OCI-LY1 (cell line): ENCODE measurements around the gene FOXP3.

Experiments
- H2AFZ ChIP-seq: fragments of 200-600 bp; sonication (generic), shearing (Covaris generic); 2 replicates; pipeline ENCODE4 v1.6.0; 2014; ENCODE audit warnings: antibody characterized with exemption, mild to moderate bottlenecking, low read length
- H3F3A ChIP-seq: fragments of 200-600 bp; sonication (generic), shearing (Covaris generic); 2 replicates; pipeline ENCODE4 v1.6.0; 2014; ENCODE audit warnings: mild to moderate bottlenecking, antibody characterized with exemption, low read length, moderate library complexity; ENCODE audit not compliant: insufficient read depth
- H3K27ac ChIP-seq: fragments of 200-600 bp; sonication (generic); 2 replicates; pipeline ENCODE4 v1.5.1; 2014; ENCODE audit warnings: low read length, mixed run types, mild to moderate bottlenecking, low read depth; ENCODE audit not compliant: poor library complexity, severe bottlenecking
- H3K27me3 ChIP-seq: fragments of 200-600 bp; sonication (generic); 2 replicates; pipeline ENCODE4 v1.6.0; 2014; ENCODE audit warnings: antibody characterized with exemption, mild to moderate bottlenecking, low read length, moderate library complexity; ENCODE audit not compliant: insufficient read depth
- H3K36me3 ChIP-seq: fragments of 200-600 bp; sonication (generic); 2 replicates; pipeline ENCODE4 v1.6.1; 2014; ENCODE audit warnings: mild to moderate bottlenecking, antibody characterized with exemption, low read length, moderate library complexity, mixed read lengths; ENCODE audit not compliant: insufficient read depth
- H3K4me1 ChIP-seq: fragments of 200-600 bp; sonication (generic); 2 replicates; pipeline ENCODE4 v1.5.1; 2014; ENCODE audit warnings: mild to moderate bottlenecking, low read length, moderate library complexity; ENCODE audit not compliant: insufficient read depth, severe bottlenecking
- H3K4me2 ChIP-seq: fragments of 200-600 bp; sonication (generic), shearing (Covaris generic); 2 replicates; pipeline ENCODE4 v1.6.1; 2014; ENCODE audit warnings: low read length
- H3K4me3 ChIP-seq: fragments of 200-600 bp; sonication (generic); 2 replicates; pipeline ENCODE4 v1.5.1; 2014; ENCODE audit warnings: low read length, low read depth, mild to moderate bottlenecking, mixed read lengths; ENCODE audit not compliant: poor library complexity, severe bottlenecking
- H3K79me2 ChIP-seq: fragments of 200-600 bp; shearing (Covaris generic); 2 replicates; pipeline ENCODE4 v1.6.1; 2016; ENCODE audit warnings: mixed run types, low read length, mixed read lengths; ENCODE audit not compliant: insufficient read depth
- H3K9ac ChIP-seq: fragments of 200-600 bp; sonication (generic), shearing (Covaris generic); 2 replicates; pipeline ENCODE4 v1.6.1; 2014; ENCODE audit warnings: mild to moderate bottlenecking, low read length, mixed read lengths
- H3K9me2 ChIP-seq: fragments of 200-600 bp; sonication (generic), shearing (Covaris generic); 2 replicates; pipeline ENCODE4 v1.6.1; 2014; ENCODE audit warnings: low read depth, mild to moderate bottlenecking, low read length, mixed read lengths
- H3K9me3 ChIP-seq: fragments of 200-600 bp; shearing (Covaris generic); 2 replicates; pipeline ENCODE4 v1.6.1; 2014; ENCODE audit warnings: low read length, mixed read lengths
- H4K20me1 ChIP-seq: fragments of 200-600 bp; sonication (generic), shearing (Covaris generic); 2 replicates; pipeline ENCODE4 v1.6.0; 2016; ENCODE audit warnings: mild to moderate bottlenecking, low read length; ENCODE audit not compliant: insufficient read depth
- EZH2 ChIP-seq: fragments of 200-600 bp; sonication (generic), shearing (Covaris generic); IDR thresholded peaks from 2 replicates; pipeline ENCODE4 v1.8.0; 2017; ENCODE audit warnings: borderline replicate concordance, mixed run types, mild to moderate bottlenecking, antibody characterized with exemption, low read length, moderate library complexity, mixed read lengths
- TF ChIP-seq, protein P1 (sequence below): fragments of 200-600 bp; sonication (generic), shearing (Covaris generic); IDR thresholded peaks from 2 replicates; pipeline ENCODE4 v1.5.1; 2017; ENCODE audit warnings: mild to moderate bottlenecking, antibody characterized with exemption, low read length, moderate library complexity, mixed read lengths

FOXP3 gene

DNA sequence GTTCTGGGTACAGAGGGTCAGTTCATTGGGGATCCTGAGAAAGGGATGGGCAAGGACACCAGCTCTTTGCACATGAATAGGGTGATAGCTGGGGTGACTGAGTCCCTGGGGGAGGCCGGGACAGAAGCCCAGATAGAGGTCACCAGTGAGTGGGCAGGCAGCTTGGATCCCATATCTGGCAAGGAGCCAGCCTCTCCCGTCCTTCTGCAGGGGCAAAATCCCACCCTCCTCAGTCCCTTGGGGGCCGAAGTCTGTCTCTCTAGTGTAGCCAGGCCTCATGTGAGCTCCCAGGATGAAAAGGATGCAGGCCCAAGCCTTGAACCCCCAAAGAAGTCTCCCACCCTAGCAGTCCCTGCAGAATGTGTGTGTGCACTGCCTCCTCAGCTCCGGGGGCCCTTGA, 22.1 kb upstream of the FOXP3 start:
- Histone ChIP-seq H3K4me1 (no peaks in the 10 kb centered on the region), H3K79me2 (no peaks in the 10 kb centered on the region), H3K27ac (no peak overlapping the region), H3K4me2 (no peak overlapping the region), H3K9me2 (no peaks in the 10 kb centered on the region), H2AFZ (no peak overlapping the region), H3F3A (no peaks in the 10 kb centered on the region), H3K36me3 (no peaks in the 10 kb centered on the region; the same call in 1 of the 2 replicates), H3K4me3 (no peak overlapping the region), H3K9ac (no peak overlapping the region), H4K20me1 (no peaks in the 10 kb centered on the region), H3K27me3 (no peaks in the 10 kb centered on the region), H3K9me3 (no peaks in the 10 kb centered on the region)
- TF ChIP-seq EZH2: no peak
- TF ChIP-seq, protein P1, sequence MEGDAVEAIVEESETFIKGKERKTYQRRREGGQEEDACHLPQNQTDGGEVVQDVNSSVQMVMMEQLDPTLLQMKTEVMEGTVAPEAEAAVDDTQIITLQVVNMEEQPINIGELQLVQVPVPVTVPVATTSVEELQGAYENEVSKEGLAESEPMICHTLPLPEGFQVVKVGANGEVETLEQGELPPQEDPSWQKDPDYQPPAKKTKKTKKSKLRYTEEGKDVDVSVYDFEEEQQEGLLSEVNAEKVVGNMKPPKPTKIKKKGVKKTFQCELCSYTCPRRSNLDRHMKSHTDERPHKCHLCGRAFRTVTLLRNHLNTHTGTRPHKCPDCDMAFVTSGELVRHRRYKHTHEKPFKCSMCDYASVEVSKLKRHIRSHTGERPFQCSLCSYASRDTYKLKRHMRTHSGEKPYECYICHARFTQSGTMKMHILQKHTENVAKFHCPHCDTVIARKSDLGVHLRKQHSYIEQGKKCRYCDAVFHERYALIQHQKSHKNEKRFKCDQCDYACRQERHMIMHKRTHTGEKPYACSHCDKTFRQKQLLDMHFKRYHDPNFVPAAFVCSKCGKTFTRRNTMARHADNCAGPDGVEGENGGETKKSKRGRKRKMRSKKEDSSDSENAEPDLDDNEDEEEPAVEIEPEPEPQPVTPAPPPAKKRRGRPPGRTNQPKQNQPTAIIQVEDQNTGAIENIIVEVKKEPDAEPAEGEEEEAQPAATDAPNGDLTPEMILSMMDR: no peak

GRCh38 chrX:49286136-49286535, 21.6 kb upstream of the FOXP3 start:
- no peaks in the 10 kb centered on the region for H4K20me1 ChIP-seq
- no peak overlapping the region for H3K27ac ChIP-seq
- H3K4me1 ChIP-seq: no peaks in the 10 kb centered on the region
- no peaks in the 10 kb centered on the region; the same call in 1 of the 2 replicates for H3K36me3 ChIP-seq
- H3K4me3 ChIP-seq: no peak overlapping the region
- TF ChIP-seq, protein P1: no peak
- no peak for TF ChIP-seq EZH2
- H3K79me2 ChIP-seq: no peaks in the 10 kb centered on the region
- no peaks in the 10 kb centered on the region for H3K9me3 ChIP-seq
- H3K4me2 ChIP-seq: no peak overlapping the region
- H3F3A ChIP-seq: no peaks in the 10 kb centered on the region
- H3K27me3 ChIP-seq: no peaks in the 10 kb centered on the region
- H3K9me2 ChIP-seq: no peaks in the 10 kb centered on the region
- no peak overlapping the region for H2AFZ ChIP-seq
- H3K9ac ChIP-seq: no peak overlapping the region

GRCh38 chrX:49284212-49284611, 19.7 kb upstream of the FOXP3 start:
- Histone ChIP-seq H4K20me1 (no peaks in the 10 kb centered on the region), H3K4me2 (no peak overlapping the region), H3K4me3 (no peak overlapping the region), H3K79me2 (no peaks in the 10 kb centered on the region), H3K27ac (no peak overlapping the region), H3K36me3 (no peaks in the 10 kb centered on the region; the same call in 1 of the 2 replicates), H3K9me2 (no peaks in the 10 kb centered on the region), H3F3A (no peaks in the 10 kb centered on the region), H3K4me1 (no peaks in the 10 kb centered on the region), H3K27me3 (no peaks in the 10 kb centered on the region), H3K9ac (no peak overlapping the region), H2AFZ (no peak overlapping the region), H3K9me3 (no peaks in the 10 kb centered on the region)
- no peak for TF ChIP-seq EZH2
- TF ChIP-seq, protein P1: no peak
